Measurements from ENCODE around the gene DOCK8.

DOCK8 gene

GRCh38 chr9:468766-469426 is 254.2 kb downstream of the DOCK8 start:
- Histone ChIP-seq H3F3A (ENCODE audit: insufficient read depth, low read length) (peaks cover 15% of the 10 kb centered on the region; the same call in 1 of the 2 replicates), H3K4me1 (ENCODE audit: low read length) (peaks cover 11% of the 10 kb centered on the region), H2AFZ (ENCODE audit: low read length) (peak overlapping the region; percentile 86), H3K9ac (ENCODE audit: low read length) (peak overlapping the region; percentile 64; the same call in 1 of the 2 replicates), H3K36me3 (replicated peaks; ENCODE audit: insufficient read depth, low read length) (0 out of 2 replicates have a peak, but pooled peaks cover under 1% of the 10 kb centered on the region), H3K27me3 (replicated peaks; ENCODE audit: insufficient read depth, low read length) (no peaks in the 10 kb centered on the region), H3K4me2 (ENCODE audit: low read depth, low read length) (peak overlapping the region; percentile 87), H3K27ac (ENCODE audit: low read length) (peak overlapping the region; percentile 67; the same call in 1 of the 2 replicates), H4K20me1 (ENCODE audit: insufficient read depth, low read length) (no peaks in the 10 kb centered on the region), H3K9me3 (replicated peaks; ENCODE audit: insufficient read depth, low read length) (no peaks in the 10 kb centered on the region), H3K4me3 (ENCODE audit: low read length) (peak overlapping the region; percentile 59), H3K79me2 (ENCODE audit: low read length) (0 out of 2 replicates have a peak, but pooled peaks cover 7% of the 10 kb centered on the region), H3K9me2 (replicated peaks; ENCODE audit: insufficient read depth, low read length) (no peaks in the 10 kb centered on the region)
- DNase-seq, result peak; percentile 53
- no peak for TF ChIP-seq CTCF (IDR thresholded peaks at IDR 0.05; ENCODE audit: low read length)
- no peak for TF ChIP-seq EZH2 (optimal IDR thresholded peaks at IDR 0.05; ENCODE audit: low read depth, low read length)
- no peak for TF ChIP-seq EZH2phosphoT487 (IDR thresholded peaks at IDR 0.05; ENCODE audit: low read length)

- TF ChIP-seq CTCF (IDR thresholded peaks at IDR 0.05; ENCODE audit: low read length) (no peak), EZH2phosphoT487 (IDR thresholded peaks at IDR 0.05; ENCODE audit: low read length) (no peak), EZH2 (optimal IDR thresholded peaks at IDR 0.05; ENCODE audit: low read depth, low read length) (no peak)
- peak overlapping the region; percentile 88 for H2AFZ ChIP-seq (ENCODE audit: low read length)
- H3K4me2 ChIP-seq (ENCODE audit: low read depth, low read length), result peak overlapping the region; percentile 90
- H3K36me3 ChIP-seq (replicated peaks; ENCODE audit: insufficient read depth, low read length), result no peaks in the 10 kb centered on the region
- H3K4me1 ChIP-seq (ENCODE audit: low read length), result peaks cover 11% of the 10 kb centered on the region
- H3K9me3 ChIP-seq (replicated peaks; ENCODE audit: insufficient read depth, low read length), result no peaks in the 10 kb centered on the region
- H4K20me1 ChIP-seq (ENCODE audit: insufficient read depth, low read length), result no peaks in the 10 kb centered on the region
- peaks cover 15% of the 10 kb centered on the region; the same call in 1 of the 2 replicates for H3F3A ChIP-seq (ENCODE audit: insufficient read depth, low read length)
- peak overlapping the region; percentile 67; the same call in 1 of the 2 replicates for H3K27ac ChIP-seq (ENCODE audit: low read length)
- H3K79me2 ChIP-seq (ENCODE audit: low read length), result 0 out of 2 replicates have a peak, but pooled peaks cover 7% of the 10 kb centered on the region
- peak overlapping the region; percentile 68 for H3K4me3 ChIP-seq (ENCODE audit: low read length)
- H3K27me3 ChIP-seq (replicated peaks; ENCODE audit: insufficient read depth, low read length), result no peaks in the 10 kb centered on the region
- DNase-seq, result peak; percentile 93
- H3K9me2 ChIP-seq (replicated peaks; ENCODE audit: insufficient read depth, low read length), result no peaks in the 10 kb centered on the region
- peak overlapping the region; percentile 64 for H3K9ac ChIP-seq (ENCODE audit: low read length)
Observed at GRCh38 chr9:469672-470551, 255.2 kb downstream of the DOCK8 start.

GRCh38 chr9:470552-471194 is 256.0 kb downstream of the DOCK8 start:
- Histone ChIP-seq H3K9me3 (replicated peaks; ENCODE audit: insufficient read depth, low read length) (no peaks in the 10 kb centered on the region), H3K4me2 (ENCODE audit: low read depth, low read length) (peak overlapping the region; percentile 90), H3K27me3 (replicated peaks; ENCODE audit: insufficient read depth, low read length) (no peaks in the 10 kb centered on the region), H3F3A (ENCODE audit: insufficient read depth, low read length) (peaks cover 15% of the 10 kb centered on the region; the same call in 1 of the 2 replicates), H3K4me1 (ENCODE audit: low read length) (peaks cover 11% of the 10 kb centered on the region), H4K20me1 (ENCODE audit: insufficient read depth, low read length) (no peaks in the 10 kb centered on the region), H2AFZ (ENCODE audit: low read length) (peak overlapping the region; percentile 88), H3K36me3 (replicated peaks; ENCODE audit: insufficient read depth, low read length) (no peaks in the 10 kb centered on the region), H3K4me3 (ENCODE audit: low read length) (peak overlapping the region; percentile 68), H3K9ac (ENCODE audit: low read length) (peak overlapping the region; percentile 62), H3K27ac (ENCODE audit: low read length) (peak overlapping the region; percentile 31; the same call in 1 of the 2 replicates), H3K9me2 (replicated peaks; ENCODE audit: insufficient read depth, low read length) (no peaks in the 10 kb centered on the region), H3K79me2 (ENCODE audit: low read length) (0 out of 2 replicates have a peak, but pooled peaks cover 7% of the 10 kb centered on the region)
- TF ChIP-seq EZH2 (optimal IDR thresholded peaks at IDR 0.05; ENCODE audit: low read depth, low read length) (no peak), CTCF (IDR thresholded peaks at IDR 0.05; ENCODE audit: low read length) (no peak), EZH2phosphoT487 (IDR thresholded peaks at IDR 0.05; ENCODE audit: low read length) (no peak)
- DNase-seq, result no peak
